ENCODE data around the gene NDC1.

The NDC1 gene

GRCh38 chr1:53729456-53730223 is 108.5 kb downstream of the NDC1 start:
- no peak for DNase-seq

GRCh38 chr1:53728702-53729455 is 109.2 kb downstream of the NDC1 start:
- DNase-seq: no peak

- DNase-seq: no peak
These were observed 109.9 kb downstream of the NDC1 start for GRCh38 chr1:53728196-53728595.

- no peak for DNase-seq
These were observed 110.5 kb downstream of the NDC1 start for GRCh38 chr1:53727461-53728092.

- no peak for DNase-seq
These were observed 112.0 kb downstream of the NDC1 start for GRCh38 chr1:53726009-53726600.

GRCh38 chr1:53725238-53725689 is 112.8 kb downstream of the NDC1 start:
- no peak for DNase-seq

- DNase-seq: no peak
These were observed 116.1 kb downstream of the NDC1 start for GRCh38 chr1:53722025-53722424.

GRCh38 chr1:53721088-53721487 is 117.0 kb downstream of the NDC1 start:
- no peak for DNase-seq

GRCh38 chr1:53719469-53719868 is 118.6 kb downstream of the NDC1 start:
- no peak for DNase-seq

GRCh38 chr1:53718443-53718842 is 119.7 kb downstream of the NDC1 start:
- no peak for DNase-seq

GRCh38 chr1:53717025-53717804 is 120.9 kb downstream of the NDC1 start:
- no peak for DNase-seq

GRCh38 chr1:53716150-53716549 is 121.9 kb downstream of the NDC1 start:
- DNase-seq: no peak

- no peak for DNase-seq
These were observed 122.6 kb downstream of the NDC1 start for GRCh38 chr1:53715478-53715877.

Measured in DMS 273 treated with DMSO at 0.1 percent for 48 hours (cell line).